NCI-H748 (cell line): ENCODE measurements around the gene MMP28.

Source experiments
- DNase-seq: peaks from one replicate; lab custom pipeline; 2025; ENCODE audit not compliant: unreplicated experiment; lab: John Stamatoyannopoulos, UW

Gene MMP28

DNA sequence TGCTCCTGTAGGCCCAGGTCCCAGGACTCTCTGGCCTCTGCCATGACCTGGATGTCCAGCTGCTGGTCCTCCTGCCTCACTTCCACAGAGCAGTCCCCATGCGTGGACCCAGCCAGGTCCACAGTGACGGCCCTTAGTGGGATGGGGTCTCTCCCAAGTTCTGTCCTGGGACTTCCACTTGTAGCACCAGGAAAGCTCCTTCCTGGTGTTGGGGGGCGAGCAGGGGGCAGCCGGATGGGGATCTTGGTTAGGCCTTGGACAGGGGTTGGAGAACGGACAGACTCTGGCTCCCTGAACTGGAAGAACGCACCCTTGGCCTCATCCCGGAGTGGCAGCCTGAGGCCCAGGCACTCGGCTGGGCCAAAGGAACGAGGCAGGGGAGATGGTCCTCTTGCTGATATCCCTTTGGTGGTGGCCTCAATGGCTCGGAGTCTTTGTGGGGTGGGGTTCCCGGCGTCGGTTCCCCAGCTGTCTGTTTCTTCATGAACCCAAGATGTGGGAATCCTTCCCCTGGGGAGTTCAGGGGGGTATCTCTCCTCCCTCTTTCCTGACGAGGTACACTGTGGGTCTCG lies 49.6 kb downstream of the MMP28 start:
- DNase-seq, result no peak

- DNase-seq, result no peak
Observed at GRCh38 chr17:35745246-35745645, 50.2 kb downstream of the MMP28 start.

DNA sequence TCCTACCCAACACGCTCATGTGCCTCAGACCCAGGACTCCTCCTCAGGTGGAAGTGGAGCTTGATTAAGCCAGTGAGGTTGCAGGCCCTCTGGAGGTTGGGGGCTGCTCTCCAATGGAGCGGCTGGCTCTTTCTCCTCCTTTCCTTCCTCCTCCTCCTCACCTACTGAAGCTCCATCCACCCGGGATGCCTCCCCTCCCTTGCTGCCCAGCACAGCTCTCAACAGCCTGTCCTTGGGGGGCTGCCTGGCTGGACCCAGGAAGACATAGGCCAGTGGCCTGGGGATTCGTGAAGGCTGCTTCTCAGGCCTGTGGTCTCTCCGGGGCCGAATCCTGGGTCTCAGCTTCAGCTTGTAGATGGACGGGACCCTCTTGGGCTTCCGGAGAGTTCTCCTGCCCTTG lies 50.6 kb downstream of the MMP28 start:
- no peak for DNase-seq

DNA sequence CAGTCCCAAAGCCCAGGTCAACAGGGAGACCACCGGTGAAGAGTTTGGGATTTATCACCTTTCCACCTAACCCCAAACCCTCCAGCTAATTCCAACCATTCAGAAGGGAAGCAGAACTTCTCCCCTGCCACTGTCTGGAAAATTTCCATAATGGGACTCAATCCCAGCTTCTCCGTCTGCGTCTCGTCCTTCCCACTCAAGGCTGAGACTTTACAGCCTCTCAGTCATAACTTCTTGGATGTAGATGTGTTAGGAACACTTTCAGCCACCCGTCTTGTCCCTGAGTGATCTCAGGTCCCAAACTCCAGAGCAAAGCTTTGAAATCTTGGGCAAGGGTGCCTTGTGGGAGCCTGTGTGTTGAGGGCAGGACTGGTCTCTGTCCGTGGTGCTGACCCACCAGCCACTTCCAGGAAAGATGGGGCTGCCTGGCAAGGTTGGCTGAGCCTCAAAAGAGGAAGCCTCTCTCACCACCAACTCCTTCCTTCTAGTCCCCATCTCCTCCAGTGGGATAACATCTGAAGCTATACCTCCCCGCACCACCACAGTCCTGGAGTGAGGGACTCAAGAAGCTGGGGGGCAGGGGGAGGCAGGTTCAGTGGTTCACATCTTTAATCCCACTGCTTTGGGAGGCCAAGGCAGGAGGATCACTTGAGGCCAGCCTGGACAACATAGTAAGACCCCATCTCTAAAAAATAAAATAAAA lies 51.7 kb downstream of the MMP28 start:
- DNase-seq, result no peak

GRCh38 chr17:35742896-35743477 lies 52.5 kb downstream of the MMP28 start:
- DNase-seq, result no peak

- no peak for DNase-seq
Observed at GRCh38 chr17:35742496-35742895, 52.9 kb downstream of the MMP28 start.

DNA sequence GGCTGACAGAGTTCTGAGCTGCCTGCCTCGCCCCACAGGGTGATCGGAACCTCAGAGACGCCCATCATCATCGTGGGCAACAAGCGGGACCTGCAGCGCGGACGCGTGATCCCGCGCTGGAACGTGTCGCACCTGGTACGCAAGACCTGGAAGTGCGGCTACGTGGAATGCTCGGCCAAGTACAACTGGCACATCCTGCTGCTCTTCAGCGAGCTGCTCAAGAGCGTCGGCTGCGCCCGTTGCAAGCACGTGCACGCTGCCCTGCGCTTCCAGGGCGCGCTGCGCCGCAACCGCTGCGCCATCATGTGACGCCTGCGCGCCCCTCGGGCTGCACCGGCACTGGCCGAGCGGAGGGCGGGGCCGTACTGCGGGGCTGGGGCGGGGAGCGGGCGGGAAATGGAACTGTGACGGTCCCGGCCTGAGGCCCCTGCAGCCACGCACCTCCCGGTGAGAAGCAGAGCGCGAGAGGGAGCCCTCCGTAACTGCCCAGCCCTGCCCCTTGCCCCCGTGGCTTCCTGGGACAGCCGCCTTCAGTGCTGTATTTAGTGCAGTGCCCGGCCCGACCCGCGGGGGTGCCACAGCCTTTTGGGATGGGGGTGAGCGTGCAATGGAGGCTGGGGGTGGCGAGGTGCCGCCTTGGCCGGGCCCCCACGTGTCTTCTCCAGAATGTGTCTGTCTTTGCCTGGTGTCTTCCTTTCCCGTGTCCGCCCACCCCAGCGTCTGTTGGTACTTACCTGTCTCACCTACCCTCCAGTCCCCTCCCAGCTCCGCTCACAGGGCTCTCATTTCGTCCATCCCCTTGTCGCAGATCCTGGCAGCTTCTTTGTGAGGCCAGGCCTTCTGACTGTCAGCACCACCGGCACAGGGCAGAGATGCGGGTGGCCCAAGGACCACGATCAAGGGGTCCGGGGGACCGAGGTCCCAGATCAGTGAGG lies 54.2 kb downstream of the MMP28 start:
- peak; percentile 61 for DNase-seq

- no peak for DNase-seq
Observed at GRCh38 chr17:35740216-35740615, 55.2 kb downstream of the MMP28 start.

DNA sequence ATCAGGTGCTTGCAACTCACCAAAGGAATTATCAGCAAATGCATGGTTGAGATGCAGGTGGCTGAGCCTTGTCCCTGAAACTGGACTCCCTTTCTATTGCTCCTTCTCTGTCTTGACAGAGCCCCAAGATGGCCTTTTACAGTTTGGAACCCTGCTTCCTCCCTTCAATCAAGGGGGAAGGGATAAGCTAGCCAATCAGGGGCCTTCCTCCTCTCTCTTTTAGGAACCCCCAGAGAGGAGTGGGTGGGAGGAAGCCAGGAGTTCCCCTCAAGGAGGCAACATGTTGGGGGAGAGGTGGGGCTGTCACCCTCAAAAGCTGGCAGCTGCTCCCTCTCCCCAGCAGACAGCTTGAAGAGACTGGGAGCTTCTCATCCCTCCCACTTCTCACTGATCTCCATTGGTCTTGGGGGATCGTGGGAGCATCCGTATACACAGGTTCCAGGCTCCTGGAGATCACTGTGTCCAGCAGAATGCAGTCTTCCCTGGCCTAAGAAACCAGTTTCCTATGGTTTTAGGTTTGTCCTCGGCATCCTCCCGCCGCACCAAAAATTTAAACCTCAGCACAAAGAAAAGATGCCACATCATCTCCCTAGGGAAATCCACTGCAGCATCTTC lies 56.8 kb downstream of the MMP28 start:
- DNase-seq, result no peak

- DNase-seq, result no peak
Observed at GRCh38 chr17:35736236-35736635, 59.2 kb downstream of the MMP28 start.

- DNase-seq, result no peak
Observed at GRCh38 chr17:35735036-35735805, 60.2 kb downstream of the MMP28 start.

DNA sequence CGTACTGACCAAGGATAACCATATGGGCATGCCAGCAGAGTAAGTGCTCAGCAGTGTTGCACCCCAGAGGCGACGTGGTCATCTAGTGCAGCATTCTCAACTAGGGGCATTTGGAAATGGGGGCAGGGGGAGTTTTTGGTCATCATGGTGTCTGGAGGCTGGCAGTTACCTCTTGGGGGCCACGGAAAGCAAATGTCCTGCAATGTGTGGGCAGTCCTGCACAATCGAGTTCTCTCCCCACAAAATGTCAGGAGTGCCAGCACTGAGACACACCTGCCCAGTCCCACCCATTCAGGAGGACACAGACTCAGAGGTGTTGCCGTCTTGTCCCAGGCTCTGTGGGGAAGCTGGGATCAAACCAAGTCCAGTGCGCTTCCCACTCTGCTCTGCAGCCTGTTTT lies 61.0 kb downstream of the MMP28 start:
- DNase-seq, result no peak

- no peak for DNase-seq
Observed at GRCh38 chr17:35733366-35733765, 62.1 kb downstream of the MMP28 start.

GRCh38 chr17:35732806-35733136 lies 62.7 kb downstream of the MMP28 start:
- DNase-seq, result no peak

GRCh38 chr17:35731917-35732805 lies 63.3 kb downstream of the MMP28 start:
- DNase-seq, result peak; percentile 20

GRCh38 chr17:35731239-35731916 lies 64.1 kb downstream of the MMP28 start, which contains the start of gene RASL10B:
TSS of gene RASL10B (plus strand) at chr17:35731639. CDS start at chr17:35735185, 3,546 bp downstream.
- DNase-seq, result peak; percentile 48

DNA sequence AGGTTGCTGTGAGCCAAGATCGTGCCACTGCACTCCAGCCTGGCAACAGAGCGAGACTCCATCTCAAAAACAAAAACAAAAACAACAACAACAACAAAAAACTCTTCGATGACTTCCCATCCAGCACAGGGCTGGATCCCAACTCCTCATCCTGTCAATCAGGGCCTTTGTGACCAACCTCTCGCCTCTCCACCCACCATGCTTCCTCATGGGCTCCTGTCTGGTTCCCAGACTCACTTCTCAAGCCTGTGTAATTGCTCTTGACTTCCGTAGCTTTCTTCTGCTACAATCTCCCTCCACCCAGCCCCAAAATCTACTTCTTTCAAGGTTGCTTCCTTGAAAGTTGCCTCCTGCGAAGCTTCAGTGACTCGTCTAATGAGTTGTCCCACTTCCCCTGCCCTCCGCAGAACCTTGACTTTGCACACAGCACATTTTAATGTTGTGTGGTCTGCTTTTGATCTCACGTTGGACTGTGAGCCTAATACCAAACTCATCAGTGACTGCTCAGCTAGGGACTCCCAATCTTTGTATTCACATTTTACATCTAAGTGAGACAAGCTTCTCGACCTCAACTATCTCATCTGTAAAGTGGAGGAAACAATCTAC lies 64.9 kb downstream of the MMP28 start:
- DNase-seq, result no peak

DNA sequence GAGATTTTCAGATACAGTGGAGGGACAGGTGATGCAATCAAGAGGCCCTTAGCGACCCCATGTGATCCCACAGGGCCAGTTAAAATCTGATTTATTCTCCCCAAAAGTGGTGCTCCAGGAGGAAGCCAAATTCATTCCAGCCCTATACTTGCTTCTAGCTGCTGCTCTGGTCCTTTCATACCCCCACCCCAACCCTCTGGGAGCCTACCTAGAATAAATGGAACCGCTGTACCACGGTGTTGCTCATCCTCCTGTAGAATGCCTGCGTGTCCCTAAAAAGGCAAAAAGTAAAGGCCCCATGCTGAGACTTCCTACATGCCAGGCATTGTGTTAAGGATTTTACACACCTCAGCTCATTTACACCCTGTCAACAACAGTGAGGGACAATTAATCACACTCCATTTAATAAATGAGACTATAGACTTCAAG lies 66.0 kb downstream of the MMP28 start:
- no peak for DNase-seq
